Measurements from ENCODE around the gene BGLAP.
"Not testable (repeated sequence)": the region's sequence is repeated elsewhere in the genome, so short reads cannot be mapped to it uniquely, and the experiment has no call there.

BGLAP gene

GRCh38 chr1:156241926-156242325, at the start of gene BGLAP:
Gene BGLAP (plus strand): TSS chr1:156242184. CDS start chr1:156242232, 48 bp downstream.
- DNase-seq: no peak

- no peak for DNase-seq
These were observed 48.8 kb upstream of the BGLAP start for GRCh38 chr1:156193208-156193487.

GRCh38 chr1:156193488-156194299, 48.3 kb upstream of the BGLAP start, which contains the start of gene SLC25A44:
Gene SLC25A44 (plus strand): TSS chr1:156194104. CDS start chr1:156199848, 5,744 bp downstream.
- peak; percentile 99 for DNase-seq

- no peak for DNase-seq
These were observed 47.7 kb upstream of the BGLAP start for GRCh38 chr1:156194300-156194652.

GRCh38 chr1:156195853-156196252, 46.1 kb upstream of the BGLAP start:
- DNase-seq: no peak

GRCh38 chr1:156196445-156196844, 45.5 kb upstream of the BGLAP start:
- DNase-seq: no peak

- DNase-seq: no peak
These were observed 43.1 kb upstream of the BGLAP start for GRCh38 chr1:156198831-156199349.

- DNase-seq: no peak
These were observed 41.9 kb upstream of the BGLAP start for GRCh38 chr1:156200044-156200443.

- DNase-seq: no peak
These were observed 38.7 kb upstream of the BGLAP start for GRCh38 chr1:156203331-156203730.

- DNase-seq: no peak
These were observed 37.3 kb upstream of the BGLAP start for GRCh38 chr1:156204686-156205085.

- DNase-seq: no peak
These were observed 30.7 kb upstream of the BGLAP start for GRCh38 chr1:156211243-156211642.

- no peak for DNase-seq
These were observed 29.9 kb upstream of the BGLAP start for GRCh38 chr1:156212130-156212529.

- DNase-seq: peak; percentile 98
These were observed 28.9 kb upstream of the BGLAP start, which contains the start of gene PMF1 for GRCh38 chr1:156212833-156213643. Gene PMF1 (plus strand): TSS chr1:156213007. CDS start chr1:156213016, 9 bp downstream.

GRCh38 chr1:156213644-156213966, 28.4 kb upstream of the BGLAP start:
- DNase-seq: no peak

- no peak for DNase-seq
These were observed 27.8 kb upstream of the BGLAP start for GRCh38 chr1:156214024-156214748.

GRCh38 chr1:156216361-156217086, 25.5 kb upstream of the BGLAP start:
- not testable (repeated sequence) for DNase-seq

- DNase-seq: no peak
These were observed 24.1 kb upstream of the BGLAP start for GRCh38 chr1:156217871-156218270.

- DNase-seq: no peak
These were observed 21.8 kb upstream of the BGLAP start for GRCh38 chr1:156220226-156220625.

GRCh38 chr1:156221986-156222692, 19.8 kb upstream of the BGLAP start:
- no peak for DNase-seq

- DNase-seq: no peak
These were observed 16.3 kb upstream of the BGLAP start for GRCh38 chr1:156225677-156226014.

GRCh38 chr1:156226116-156226538, 15.9 kb upstream of the BGLAP start:
- no peak for DNase-seq

GRCh38 chr1:156226782-156227181, 15.2 kb upstream of the BGLAP start:
- no peak for DNase-seq
